Fibroblast of lung (primary cell): ENCODE results near the gene KLHL5.
"Not testable (repeated sequence)": the region's sequence is repeated elsewhere in the genome, so short reads cannot be mapped to it uniquely, and the experiment has no call there.

Experiments
- CTCF ChIP-seq, 2 donors: IDR thresholded peaks in 1 of 2; conservative IDR thresholded peaks in 1 of 2; 1 replicate in 1 of 2; 2 replicates in 1 of 2; pipeline ENCODE4 v1.5.1; 2011 to 2012; ENCODE audit warnings: low read length in 2 of 2, control low read depth in 1 of 2, inconsistent platforms in 1 of 2, low read depth in 1 of 2, mild to moderate bottlenecking in 1 of 2
- EZH2 ChIP-seq: IDR thresholded peaks from 2 replicates; pipeline ENCODE4 v1.5.1; 2012; ENCODE audit warnings: low read length, control low read depth, mild to moderate bottlenecking; ENCODE audit errors: missing control alignments

- TF ChIP-seq CTCF (conservative IDR thresholded peaks at IDR 0.05 in 1 of 2, IDR thresholded peaks at IDR 0.05 in 1 of 2; ENCODE audit: low read depth in 1 of 2, low read length in 2 of 2); EZH2: not testable (repeated sequence)
These were observed 30.4 kb upstream of the KLHL5 start for GRCh38 chr4:39031590-39032020.
